Activated CD4-positive, alpha-beta T cell treated with anti-CD3 and anti-CD28 coated beads, Interleukin-2, amount 10 ng/mL, durations not matched to agents 24 days and 14 days (primary cell): Measurements from ENCODE around the gene GAPVD1. TPM values are rescaled to one million over a fixed set of nuclear protein-coding genes. Genes with fewer than 3 reads are reported as not detected.
"Not testable (repeated sequence)": the region's sequence is repeated elsewhere in the genome, so short reads cannot be mapped to it uniquely, and the experiment has no call there.

Experiments used
- DNase-seq: peaks from one replicate; pipeline ENCODE4 v3.0.0; 2022
- H3K27ac Mint-ChIP-seq: one replicate; pipeline ENCODE4 v1.8.0; 2022; ENCODE audit warnings: mild to moderate bottlenecking, mixed read lengths
- H3K27me3 Mint-ChIP-seq: one replicate; pipeline ENCODE4 v1.8.0; 2022; ENCODE audit warnings: mixed read lengths
- H3K36me3 Mint-ChIP-seq: one replicate; pipeline ENCODE4 v1.8.0; 2022; ENCODE audit warnings: low read depth, mild to moderate bottlenecking, mixed read lengths
- H3K4me1 Mint-ChIP-seq: one replicate; pipeline ENCODE4 v1.8.0; 2021; ENCODE audit warnings: mixed read lengths
- H3K4me3 Mint-ChIP-seq: one replicate; pipeline ENCODE4 v1.8.0; 2022; ENCODE audit warnings: mild to moderate bottlenecking, moderate library complexity, mixed read lengths
- H3K9me3 Mint-ChIP-seq: one replicate; pipeline ENCODE4 v1.8.0; 2021; ENCODE audit warnings: mixed read lengths
- intact Hi-C: fragments of 100-400 bp; cut with micrococcal nuclease; formaldehyde crosslinking; loops from one replicate; pipeline ENCODE4 v1.15.1; 2023
- total RNA-seq: library from RNA; stranded (reverse); gene quantifications from 2 replicates; pipeline ENCODE4 v1.2.3, GENCODE V29; 2022

GAPVD1 gene
- total RNA-seq, 1 donor from 2014 or later: 50.3 TPM

- Mint-ChIP-seq H3K27ac (no peak overlapping the region), H3K36me3 (peaks cover 22% of the 10 kb centered on the region), H3K27me3 (no peaks in the 10 kb centered on the region), H3K4me1 (peaks cover 15% of the 10 kb centered on the region), H3K9me3 (no peaks in the 10 kb centered on the region), H3K4me3 (no peak overlapping the region)
- intact Hi-C loops: no loop called here
- no peak for DNase-seq
Measured at GRCh38 chr9:125268394-125269013, 6.9 kb downstream of the GAPVD1 start.

- H3K27ac Mint-ChIP-seq: no peak overlapping the region
Measured at GRCh38 chr9:125269014-125269397, 7.4 kb downstream of the GAPVD1 start.

GRCh38 chr9:125271081-125271480 lies 9.5 kb downstream of the GAPVD1 start:
- Mint-ChIP-seq H3K4me3 (no peak overlapping the region), H3K36me3 (peaks cover 11% of the 10 kb centered on the region), H3K27ac (no peak overlapping the region), H3K9me3 (no peaks in the 10 kb centered on the region), H3K27me3 (no peaks in the 10 kb centered on the region), H3K4me1 (peaks cover 3% of the 10 kb centered on the region)
- DNase-seq: no peak
- intact Hi-C loops: no loop called here

More at GRCh38 chr9:125269014-125269397, 7.4 kb downstream of the GAPVD1 start:
- no peaks in the 10 kb centered on the region for H3K9me3 Mint-ChIP-seq
- peaks cover 19% of the 10 kb centered on the region for H3K36me3 Mint-ChIP-seq
- intact Hi-C loops: no loop called here
- no peak for DNase-seq
- H3K4me1 Mint-ChIP-seq: peaks cover 10% of the 10 kb centered on the region
- no peak overlapping the region for H3K4me3 Mint-ChIP-seq
- H3K27me3 Mint-ChIP-seq: no peaks in the 10 kb centered on the region

- H3K4me3 Mint-ChIP-seq: no peak overlapping the region
- H3K27ac Mint-ChIP-seq: no peak overlapping the region
- H3K9me3 Mint-ChIP-seq: no peaks in the 10 kb centered on the region
- peaks cover 8% of the 10 kb centered on the region for H3K36me3 Mint-ChIP-seq
- DNase-seq: no peak
- intact Hi-C loops: no loop called here
- no peaks in the 10 kb centered on the region for H3K27me3 Mint-ChIP-seq
- H3K4me1 Mint-ChIP-seq: peaks cover 3% of the 10 kb centered on the region
Measured at GRCh38 chr9:125272697-125273096, 11.1 kb downstream of the GAPVD1 start.

GRCh38 chr9:125276771-125277170 lies 15.1 kb downstream of the GAPVD1 start:
- Mint-ChIP-seq H3K36me3 (peaks cover under 1% of the 10 kb centered on the region), H3K9me3 (no peaks in the 10 kb centered on the region), H3K27ac (no peak overlapping the region), H3K4me3 (no peak overlapping the region), H3K27me3 (no peaks in the 10 kb centered on the region), H3K4me1 (no peaks in the 10 kb centered on the region)
- intact Hi-C loops: no loop called here
- no peak for DNase-seq

GRCh38 chr9:125277411-125277810 lies 15.8 kb downstream of the GAPVD1 start:
- Mint-ChIP-seq H3K4me3 (no peak overlapping the region), H3K27ac (no peak overlapping the region), H3K9me3 (no peaks in the 10 kb centered on the region), H3K27me3 (no peaks in the 10 kb centered on the region), H3K36me3 (no peaks in the 10 kb centered on the region), H3K4me1 (peaks cover 1% of the 10 kb centered on the region)
- intact Hi-C loops: no loop called here
- no peak for DNase-seq

- no peak overlapping the region for H3K27ac Mint-ChIP-seq
- H3K4me3 Mint-ChIP-seq: no peak overlapping the region
- intact Hi-C loops: no loop called here
- H3K4me1 Mint-ChIP-seq: peaks cover 2% of the 10 kb centered on the region
- H3K36me3 Mint-ChIP-seq: no peaks in the 10 kb centered on the region
- H3K27me3 Mint-ChIP-seq: no peaks in the 10 kb centered on the region
- no peak for DNase-seq
- H3K9me3 Mint-ChIP-seq: no peaks in the 10 kb centered on the region
Measured at GRCh38 chr9:125280945-125281344, 19.3 kb downstream of the GAPVD1 start.

GRCh38 chr9:125284855-125285254 lies 23.2 kb downstream of the GAPVD1 start:
- Mint-ChIP-seq H3K9me3 (no peaks in the 10 kb centered on the region), H3K4me3 (no peak overlapping the region), H3K4me1 (peaks cover 2% of the 10 kb centered on the region), H3K27ac (no peak overlapping the region), H3K27me3 (no peaks in the 10 kb centered on the region), H3K36me3 (peaks cover 2% of the 10 kb centered on the region)
- DNase-seq: no peak
- intact Hi-C loops: no loop called here

- intact Hi-C loops, DNase-seq, H3K4me1 Mint-ChIP-seq, H3K9me3 Mint-ChIP-seq, H3K27ac Mint-ChIP-seq, H3K36me3 Mint-ChIP-seq, H3K4me3 Mint-ChIP-seq, H3K27me3 Mint-ChIP-seq: not testable (repeated sequence)
Measured at GRCh38 chr9:125286935-125287433, 25.4 kb downstream of the GAPVD1 start.

GRCh38 chr9:125293134-125293533 lies 31.5 kb downstream of the GAPVD1 start:
- H3K4me1 Mint-ChIP-seq: peaks cover 3% of the 10 kb centered on the region
- no peaks in the 10 kb centered on the region for H3K9me3 Mint-ChIP-seq
- H3K4me3 Mint-ChIP-seq: no peak overlapping the region
- no peaks in the 10 kb centered on the region for H3K27me3 Mint-ChIP-seq
- peaks cover 5% of the 10 kb centered on the region for H3K36me3 Mint-ChIP-seq
- no peak overlapping the region for H3K27ac Mint-ChIP-seq
- intact Hi-C loops: no loop called here
- no peak for DNase-seq

GRCh38 chr9:125295657-125296056 lies 34.0 kb downstream of the GAPVD1 start:
- no peak overlapping the region for H3K27ac Mint-ChIP-seq
- H3K4me3 Mint-ChIP-seq: no peak overlapping the region
- H3K9me3 Mint-ChIP-seq: no peaks in the 10 kb centered on the region
- peaks cover 12% of the 10 kb centered on the region for H3K36me3 Mint-ChIP-seq
- DNase-seq: no peak
- peaks cover 3% of the 10 kb centered on the region for H3K4me1 Mint-ChIP-seq
- no peaks in the 10 kb centered on the region for H3K27me3 Mint-ChIP-seq
- intact Hi-C loops: no loop called here

GRCh38 chr9:125296843-125297372 lies 35.3 kb downstream of the GAPVD1 start:
- H3K36me3 Mint-ChIP-seq: peaks cover 18% of the 10 kb centered on the region
- DNase-seq: no peak
- H3K4me3 Mint-ChIP-seq: no peak overlapping the region
- H3K27ac Mint-ChIP-seq: no peak overlapping the region
- intact Hi-C loops: no loop called here
- H3K9me3 Mint-ChIP-seq: no peaks in the 10 kb centered on the region
- peaks cover 3% of the 10 kb centered on the region for H3K4me1 Mint-ChIP-seq
- H3K27me3 Mint-ChIP-seq: no peaks in the 10 kb centered on the region

- Mint-ChIP-seq H3K4me3 (no peak overlapping the region), H3K4me1 (peaks cover 3% of the 10 kb centered on the region), H3K9me3 (no peaks in the 10 kb centered on the region), H3K27me3 (no peaks in the 10 kb centered on the region), H3K27ac (no peak overlapping the region), H3K36me3 (peaks cover 27% of the 10 kb centered on the region)
- intact Hi-C loops: no loop called here
- no peak for DNase-seq
Measured at GRCh38 chr9:125297917-125298316, 36.3 kb downstream of the GAPVD1 start.

GRCh38 chr9:125302241-125302640 lies 40.6 kb downstream of the GAPVD1 start:
- Mint-ChIP-seq H3K27me3 (no peaks in the 10 kb centered on the region), H3K27ac (no peak overlapping the region), H3K4me3 (no peak overlapping the region), H3K36me3 (peaks cover 45% of the 10 kb centered on the region), H3K4me1 (peaks cover 3% of the 10 kb centered on the region), H3K9me3 (no peaks in the 10 kb centered on the region)
- intact Hi-C loops: no loop called here
- no peak for DNase-seq

GRCh38 chr9:125304273-125304672 lies 42.6 kb downstream of the GAPVD1 start:
- Mint-ChIP-seq H3K9me3 (no peaks in the 10 kb centered on the region), H3K27ac (no peak overlapping the region), H3K27me3 (no peaks in the 10 kb centered on the region), H3K4me1 (no peaks in the 10 kb centered on the region), H3K4me3 (no peak overlapping the region), H3K36me3 (peaks cover 50% of the 10 kb centered on the region)
- intact Hi-C loops: no loop called here
- DNase-seq: no peak
